Peyer's patch (tissue), 4 donors: ENCODE measurements around the gene ADCY9. TPM values are rescaled to one million over a fixed set of nuclear protein-coding genes. Genes with fewer than 3 reads are reported as not detected.

Source experiments
- DNase-seq, 3 donors: peaks; one replicate each; pipeline ENCODE4 v3.0.0-alpha.2; 2017 to 2019
- H3K27ac ChIP-seq, 4 donors: fragments of 200-600 bp; sonication (generic); one replicate each; pipeline ENCODE4 v1.5.1; 2016 to 2019
- H3K27me3 ChIP-seq, 2 donors: fragments of 200-600 bp; sonication (generic); one replicate each; pipeline ENCODE4 v1.5.1; 2019
- H3K36me3 ChIP-seq, 3 donors: fragments of 200-600 bp; sonication (generic); one replicate each; pipeline ENCODE4 v1.5.1; 2016 to 2019
- H3K4me1 ChIP-seq, 4 donors: fragments of 200-600 bp; sonication (generic); one replicate each; pipeline ENCODE4 v1.5.1; 2016 to 2019
- H3K4me3 ChIP-seq, 4 donors: fragments of 200-600 bp; sonication (generic); 1 replicate in 3 of 4; 2 replicates in 1 of 4; pipeline ENCODE4 v1.5.1; 2016 to 2019; ENCODE audit warnings: mild to moderate bottlenecking in 1 of 4
- H3K9me3 ChIP-seq, 4 donors: fragments of 200-600 bp; sonication (generic); one replicate each; pipeline ENCODE4 v1.5.1; 2016 to 2019; ENCODE audit warnings: mild to moderate bottlenecking in 1 of 4
- POLR2A ChIP-seq, 2 donors: fragments of 450-650 bp; IDR thresholded peaks; one replicate each; pipeline ENCODE4 v1.5.1; 2017; ENCODE audit warnings: antibody characterized with exemption in 2 of 2, mild to moderate bottlenecking in 2 of 2, moderate library complexity in 2 of 2
- total RNA-seq, 4 donors: library from RNA; depleted of rRNA; stranded (reverse); fragments of >200 nt; gene quantifications; one replicate each; pipeline ENCODE4 v1.1.0, GENCODE V29; 2016
- TF ChIP-seq, protein P1 (sequence below), 6 experiments: fragments of 450-650 bp in 4 of 6; fragments of 200-600 bp in 2 of 6; sonication (generic) in 1 of 6; IDR thresholded peaks; one replicate each; pipeline ENCODE4 v1.5.1; 2017 to 2019; ENCODE audit warnings: antibody characterized with exemption in 6 of 6, mild to moderate bottlenecking in 3 of 6, moderate library complexity in 1 of 6

ADCY9 gene
- total RNA-seq, 4 donors from 2014 or later = 19.8 to 47.3 (median 44.0) TPM

DNA sequence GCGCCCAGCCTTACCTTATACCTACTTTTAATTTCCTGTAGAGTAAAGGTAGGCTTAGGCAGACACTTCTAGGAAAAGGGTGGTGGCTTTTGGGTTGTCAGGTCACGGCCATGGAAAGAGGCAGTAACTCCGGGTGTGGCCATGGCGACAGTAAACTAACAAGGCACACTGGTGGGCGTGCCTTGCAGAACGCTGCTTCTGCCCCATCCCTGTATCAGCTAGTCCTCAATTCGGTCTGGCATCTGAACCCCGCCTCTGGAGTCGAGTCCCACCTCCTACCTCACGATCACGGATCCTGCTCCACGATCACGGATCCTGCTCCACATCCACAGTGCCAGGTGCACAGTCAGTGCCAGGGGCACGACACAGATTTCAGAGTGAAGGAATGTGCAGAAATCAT, 5.6 kb downstream of the ADCY9 start:
- Histone ChIP-seq H3K4me3 (peak overlapping the region in 1 of 4 donors; percentile 13), H3K4me1 (peaks cover 0 to 46% (median 4%) of the 10 kb centered on the region in 4 donors), H3K9me3 (no peaks in the 10 kb centered on the region), H3K27me3 (no peaks in the 10 kb centered on the region), H3K27ac (no peak overlapping the region), H3K36me3 (no peaks in the 10 kb centered on the region)
- TF ChIP-seq, protein P1, sequence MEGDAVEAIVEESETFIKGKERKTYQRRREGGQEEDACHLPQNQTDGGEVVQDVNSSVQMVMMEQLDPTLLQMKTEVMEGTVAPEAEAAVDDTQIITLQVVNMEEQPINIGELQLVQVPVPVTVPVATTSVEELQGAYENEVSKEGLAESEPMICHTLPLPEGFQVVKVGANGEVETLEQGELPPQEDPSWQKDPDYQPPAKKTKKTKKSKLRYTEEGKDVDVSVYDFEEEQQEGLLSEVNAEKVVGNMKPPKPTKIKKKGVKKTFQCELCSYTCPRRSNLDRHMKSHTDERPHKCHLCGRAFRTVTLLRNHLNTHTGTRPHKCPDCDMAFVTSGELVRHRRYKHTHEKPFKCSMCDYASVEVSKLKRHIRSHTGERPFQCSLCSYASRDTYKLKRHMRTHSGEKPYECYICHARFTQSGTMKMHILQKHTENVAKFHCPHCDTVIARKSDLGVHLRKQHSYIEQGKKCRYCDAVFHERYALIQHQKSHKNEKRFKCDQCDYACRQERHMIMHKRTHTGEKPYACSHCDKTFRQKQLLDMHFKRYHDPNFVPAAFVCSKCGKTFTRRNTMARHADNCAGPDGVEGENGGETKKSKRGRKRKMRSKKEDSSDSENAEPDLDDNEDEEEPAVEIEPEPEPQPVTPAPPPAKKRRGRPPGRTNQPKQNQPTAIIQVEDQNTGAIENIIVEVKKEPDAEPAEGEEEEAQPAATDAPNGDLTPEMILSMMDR (IDR thresholded peaks at IDR 0.05) = no peak
- TF ChIP-seq POLR2A (IDR thresholded peaks at IDR 0.05) = no peak
- DNase-seq = peak in 2 of 3 donors; percentile 50 to 58

GRCh38 chr16:4110065-4110464, 6.2 kb downstream of the ADCY9 start:
- DNase-seq = no peak
- Histone ChIP-seq H3K4me1 (peaks cover 0 to 42% (median 1%) of the 10 kb centered on the region in 4 donors), H3K9me3 (no peaks in the 10 kb centered on the region), H3K27me3 (no peaks in the 10 kb centered on the region), H3K4me3 (no peak overlapping the region), H3K36me3 (no peaks in the 10 kb centered on the region), H3K27ac (no peak overlapping the region)
- no peak for TF ChIP-seq POLR2A (IDR thresholded peaks at IDR 0.05)
- TF ChIP-seq, protein P1 (IDR thresholded peaks at IDR 0.05) = no peak

GRCh38 chr16:4109250-4109736, 6.9 kb downstream of the ADCY9 start:
- TF ChIP-seq, protein P1 (IDR thresholded peaks at IDR 0.05) = no peak
- TF ChIP-seq POLR2A (IDR thresholded peaks at IDR 0.05) = no peak
- Histone ChIP-seq H3K27me3 (no peaks in the 10 kb centered on the region), H3K4me1 (peaks cover 0 to 34% (median 0%) of the 10 kb centered on the region in 4 donors), H3K36me3 (no peaks in the 10 kb centered on the region), H3K4me3 (no peak overlapping the region), H3K27ac (no peak overlapping the region), H3K9me3 (no peaks in the 10 kb centered on the region)
- DNase-seq = no peak

- peaks cover 0 to 18% (median 0%) of the 10 kb centered on the region in 4 donors for H3K4me1 ChIP-seq
- TF ChIP-seq, protein P1 (IDR thresholded peaks at IDR 0.05) = no peak
- no peaks in the 10 kb centered on the region for H3K27me3 ChIP-seq
- H3K9me3 ChIP-seq = no peaks in the 10 kb centered on the region
- H3K36me3 ChIP-seq = no peaks in the 10 kb centered on the region
- no peak for DNase-seq
- no peak overlapping the region for H3K4me3 ChIP-seq
- no peak overlapping the region for H3K27ac ChIP-seq
Measured at GRCh38 chr16:4106516-4106915, 9.7 kb downstream of the ADCY9 start.

DNA sequence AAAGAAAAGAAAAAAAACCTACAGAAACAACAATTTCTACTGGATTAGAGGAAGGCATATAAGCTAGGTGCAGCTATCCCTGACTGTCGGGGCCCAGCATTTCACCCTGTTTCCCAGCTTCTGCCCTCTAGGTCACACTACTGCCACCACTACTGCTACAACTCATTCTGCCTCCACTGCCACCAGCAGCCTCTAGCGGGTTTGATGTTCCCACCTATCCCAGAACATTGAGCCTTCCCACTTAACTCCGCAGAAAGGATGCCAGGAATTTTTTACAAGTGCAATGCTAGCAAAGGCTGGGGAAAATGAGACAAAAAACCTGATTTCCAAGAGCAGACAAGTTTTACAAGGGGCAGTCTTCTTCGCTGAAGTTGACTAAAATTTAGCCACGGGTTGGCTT, 10.4 kb downstream of the ADCY9 start:
- DNase-seq = no peak
- Histone ChIP-seq H3K4me3 (no peak overlapping the region), H3K9me3 (no peaks in the 10 kb centered on the region), H3K27me3 (no peaks in the 10 kb centered on the region), H3K4me1 (peaks cover 0 to 12% (median 0%) of the 10 kb centered on the region in 4 donors), H3K36me3 (no peaks in the 10 kb centered on the region), H3K27ac (no peak overlapping the region)
- TF ChIP-seq POLR2A (IDR thresholded peaks at IDR 0.05) = no peak
- TF ChIP-seq, protein P1 (IDR thresholded peaks at IDR 0.05) = no peak

GRCh38 chr16:4103745-4104144, 12.5 kb downstream of the ADCY9 start:
- Histone ChIP-seq H3K27ac (no peak overlapping the region), H3K36me3 (no peaks in the 10 kb centered on the region), H3K4me3 (no peak overlapping the region), H3K4me1 (no peaks in the 10 kb centered on the region), H3K27me3 (no peaks in the 10 kb centered on the region), H3K9me3 (no peaks in the 10 kb centered on the region)
- TF ChIP-seq, protein P1 (IDR thresholded peaks at IDR 0.05) = no peak
- TF ChIP-seq POLR2A (IDR thresholded peaks at IDR 0.05) = no peak
- no peak for DNase-seq
